IMR-90 (cell line): ENCODE measurements around the gene PTPRK. TPM values are rescaled to one million over a fixed set of nuclear protein-coding genes. Genes with fewer than 3 reads are reported as not detected.
A peak's percentile ranks its signal among the peaks of the same experiment; 100 is the strongest.

Experiments
- ATAC-seq: fragments of 200-7000 bp; cut with Tn5 transposase; 2 replicates; pipeline ENCODE4 v1.9.1; 2020; ENCODE audit warnings: low read depth, mild to moderate bottlenecking, moderate library complexity
- BruUV-seq: library from RNA; stranded (reverse); fragments of 400-500 nt; replicated peaks from 2 replicates; lab custom pipeline; 2021; lab: Mats Ljungman, UMichigan
- CTCF ChIA-PET: fragments of 300-600 bp; formaldehyde crosslinking; extraction: SDS; loops from one replicate; lab custom pipeline; 2021; ENCODE audit warnings: antibody characterized with exemption; lab: Yijun Ruan, JAX
- POLR2A ChIA-PET: fragments of 300-600 bp; sonication (Branson Sonifier 250); formaldehyde crosslinking; loops from one replicate; lab custom pipeline; 2022; ENCODE audit warnings: antibody characterized with exemption; ENCODE audit not compliant: unreplicated experiment; lab: Charles Lee
- DNase-seq: peaks from one replicate; pipeline ENCODE4 v3.0.0; 2013
- H2AFZ ChIP-seq: replicated peaks from 2 replicates; pipeline ENCODE3; 2013; ENCODE audit warnings: low read length, mild to moderate bottlenecking; ENCODE audit not compliant: poor library complexity
- H2AK5ac ChIP-seq: 2 replicates; pipeline ENCODE4 v1.6.1; 2013; ENCODE audit warnings: low read depth, low read length, inconsistent platforms
- H2AK9ac ChIP-seq: replicated peaks from 2 replicates; pipeline ENCODE3; 2013; ENCODE audit warnings: mild to moderate bottlenecking, low read depth, low read length, moderate library complexity; ENCODE audit not compliant: poor library complexity
- H2BK120ac ChIP-seq: 2 replicates; pipeline ENCODE4 v1.6.1; 2013; ENCODE audit warnings: low read depth, low read length, inconsistent platforms
- H2BK15ac ChIP-seq: 3 replicates; pipeline ENCODE4 v1.6.1; 2013; ENCODE audit warnings: low read depth, low read length, inconsistent platforms
- H2BK20ac ChIP-seq: 2 replicates; pipeline ENCODE4 v1.6.1; 2013; ENCODE audit warnings: low read depth, mild to moderate bottlenecking, inconsistent platforms, low read length, moderate library complexity
- H2BK5ac ChIP-seq: 2 replicates; pipeline ENCODE4 v1.6.1; 2013; ENCODE audit warnings: mild to moderate bottlenecking, low read depth, low read length, inconsistent platforms; ENCODE audit not compliant: poor library complexity, severe bottlenecking
- H3K14ac ChIP-seq: replicated peaks from 2 replicates; pipeline ENCODE4 v1.6.1; 2013; ENCODE audit warnings: low read depth, low read length, inconsistent platforms
- H3K18ac ChIP-seq: 2 replicates; pipeline ENCODE4 v1.6.1; 2013; ENCODE audit warnings: low read depth, low read length, control low read depth
- H3K23ac ChIP-seq: 2 replicates; pipeline ENCODE4 v1.6.1; 2013; ENCODE audit warnings: low read depth, low read length, inconsistent platforms
- H3K27ac ChIP-seq: 2 replicates; pipeline ENCODE4 v1.5.1; 2013; ENCODE audit warnings: mild to moderate bottlenecking, control low read depth, low read length; ENCODE audit not compliant: insufficient read depth
- H3K27me3 ChIP-seq: 2 replicates; pipeline ENCODE4 v1.6.1; 2013; ENCODE audit warnings: low read length; ENCODE audit not compliant: control insufficient read depth, insufficient read depth
- H3K36me3 ChIP-seq: 2 replicates; pipeline ENCODE4 v1.6.1; 2013; ENCODE audit warnings: low read length, mixed read lengths; ENCODE audit not compliant: control insufficient read depth, insufficient read depth
- H3K4ac ChIP-seq: 2 replicates; pipeline ENCODE4 v1.6.1; 2013; ENCODE audit warnings: low read depth, low read length, inconsistent platforms
- H3K4me1 ChIP-seq: 2 replicates; pipeline ENCODE4 v1.6.1; 2013; ENCODE audit warnings: low read length, mixed read lengths; ENCODE audit not compliant: control insufficient read depth, insufficient read depth
- H3K4me2 ChIP-seq: 2 replicates; pipeline ENCODE4 v1.6.1; 2013; ENCODE audit warnings: low read depth, mild to moderate bottlenecking, control low read depth, low read length, moderate library complexity
- H3K4me3 ChIP-seq: 2 replicates; pipeline ENCODE4 v1.5.1; 2013; ENCODE audit warnings: low read depth, mild to moderate bottlenecking, control low read depth, low read length, moderate library complexity; ENCODE audit not compliant: insufficient read depth
- H3K56ac ChIP-seq: 2 replicates; pipeline ENCODE4 v1.6.1; 2013; ENCODE audit warnings: low read length, inconsistent platforms; ENCODE audit not compliant: insufficient read depth; ENCODE audit errors: extremely low read depth
- H3K79me1 ChIP-seq, 2 experiments: 2 replicates each; pipeline ENCODE4 v1.6.1; 2013; ENCODE audit warnings: low read length in 2 of 2, inconsistent platforms in 1 of 2, low read depth in 1 of 2
- H3K9ac ChIP-seq: 2 replicates; pipeline ENCODE4 v1.6.1; 2013; ENCODE audit warnings: low read depth, low read length, control low read depth
- H3K9me1 ChIP-seq: 2 replicates; pipeline ENCODE4 v1.6.1; 2013; ENCODE audit warnings: low read length, inconsistent platforms; ENCODE audit not compliant: insufficient read depth
- H3K9me3 ChIP-seq: 2 replicates; pipeline ENCODE4 v1.6.1; 2013; ENCODE audit warnings: low read length; ENCODE audit not compliant: control insufficient read depth, insufficient read depth
- H4K20me1 ChIP-seq: 2 replicates; pipeline ENCODE4 v1.6.1; 2013; ENCODE audit warnings: low read length, inconsistent platforms; ENCODE audit not compliant: insufficient read depth
- H4K5ac ChIP-seq: 2 replicates; pipeline ENCODE4 v1.6.1; 2013; ENCODE audit warnings: mild to moderate bottlenecking, low read depth, low read length, control low read depth
- H4K8ac ChIP-seq, 2 experiments: 2 replicates each; pipeline ENCODE4 v1.6.1; 2013; ENCODE audit warnings: low read depth in 2 of 2, low read length in 2 of 2, control low read depth in 1 of 2, inconsistent platforms in 1 of 2
- H4K91ac ChIP-seq: 2 replicates; pipeline ENCODE4 v1.6.1; 2013; ENCODE audit warnings: low read depth, low read length, inconsistent platforms; ENCODE audit not compliant: insufficient read depth
- CHD1 ChIP-seq: IDR thresholded peaks from 2 replicates; pipeline ENCODE4 v1.6.1; 2012; ENCODE audit warnings: low read depth, low read length, improper control_type of control experiment
- ELK1 ChIP-seq: fragments of 150-350 bp; IDR thresholded peaks from 2 replicates; pipeline ENCODE4 v1.6.1; 2016; ENCODE audit warnings: low read depth, mild to moderate bottlenecking, low read length, moderate library complexity, borderline replicate concordance
- MAFK ChIP-seq: IDR thresholded peaks from 2 replicates; pipeline ENCODE4 v1.6.1; 2012; ENCODE audit warnings: low read depth, low read length, improper control_type of control experiment
- NFE2L2 ChIP-seq: fragments of 150-350 bp; IDR thresholded peaks from 2 replicates; pipeline ENCODE4 v1.6.1; 2016; ENCODE audit warnings: low read depth, mild to moderate bottlenecking, low read length
- POLR2A ChIP-seq: IDR thresholded peaks from 2 replicates; pipeline ENCODE4 v1.6.1; 2012; ENCODE audit warnings: mild to moderate bottlenecking, low read depth, low read length
- RCOR1 ChIP-seq: IDR thresholded peaks from 2 replicates; pipeline ENCODE4 v1.6.1; 2012; ENCODE audit warnings: mild to moderate bottlenecking, low read length, improper control_type of control experiment; ENCODE audit not compliant: insufficient replicate concordance
- RFX5 ChIP-seq: IDR thresholded peaks from 2 replicates; pipeline ENCODE4 v1.8.0; 2012; ENCODE audit warnings: low read depth, mild to moderate bottlenecking, low read length, moderate library complexity
- SMC3 ChIP-seq: fragments of 150-350 bp; IDR thresholded peaks from 2 replicates; pipeline ENCODE4 v1.6.1; 2016; ENCODE audit warnings: low read depth, mild to moderate bottlenecking, antibody characterized with exemption, low read length, moderate library complexity
- WGBS, 2 experiments: methylation state at CpG; one replicate each; pipeline versions ENCODE4 v1.1.5 to v1.1.7; 2013; ENCODE audit warnings: missing lambda C conversion rate in 2 of 2; ENCODE audit not compliant: insufficient read length in 1 of 2; ENCODE audit errors: extremely low coverage in 2 of 2; 5-methylcytosine and 5-hydroxymethylcytosine counted together
- dilution Hi-C: fragments of 300-500 bp; cut with HindIII; formaldehyde crosslinking; loops from one replicate; pipeline ENCODE4 v1.14.3; 2018; ENCODE audit warnings: low sequenced_read_pairs; ENCODE audit not compliant: unreplicated experiment
- in situ Hi-C: fragments of 300-500 bp; cut with MboI; formaldehyde crosslinking; loops from 3 replicates; pipeline ENCODE4 v1.14.3; 2019; ENCODE audit warnings: low sequenced_read_pairs, inconsistent platforms, mixed read lengths
- intact Hi-C: fragments of 100-400 bp; cut with micrococcal nuclease; formaldehyde crosslinking; loops from 2 replicates; pipeline ENCODE4 v1.10.0; 2022
- polyA plus RNA-seq, 3 experiments: library from polyadenylated mRNA; depleted of rRNA; stranded (reverse); fragments of >200 nt; gene quantifications; 2 replicates each; pipeline ENCODE4 v1.2.3, GENCODE V29; 2012; ENCODE audit warnings: low replicate concordance in 1 of 3
- total RNA-seq: library from RNA; depleted of rRNA; stranded (reverse); fragments of >200 nt; gene quantifications from 2 replicates; pipeline ENCODE4 v1.2.3, GENCODE V29; 2012

Gene PTPRK
- total and polyA plus RNA-seq, 2 of the 4 experiments (the other 2 are of a cell fraction): 18.0 to 80.8 TPM

GRCh38 chr6:128112494-128112893 lies 407.9 kb downstream of the PTPRK start:
- Histone ChIP-seq H3K27ac (no peak overlapping the region), H3K9me3 (no peaks in the 10 kb centered on the region), H2BK15ac (no peak overlapping the region), H3K36me3 (no peaks in the 10 kb centered on the region), H3K4me1 (0 out of 2 replicates have a peak, but pooled peaks cover 3% of the 10 kb centered on the region), H2BK120ac (no peak overlapping the region), H2BK5ac (no peak overlapping the region), H3K79me1 (peaks cover 10 to 15% of the 10 kb centered on the region in 2 experiments; a peak in 3 of 4 replicates), H3K4ac (no peak overlapping the region), H2AFZ (no peak overlapping the region), H3K4me3 (peak overlapping the region; percentile 24; the same call in 1 of the 2 replicates), H3K9ac (no peak overlapping the region), H3K23ac (no peak overlapping the region), H3K56ac (no peak overlapping the region), H4K5ac (no peak overlapping the region), H3K27me3 (no peaks in the 10 kb centered on the region), H4K8ac (no peak overlapping the region; a peak in 1 of 4 replicates), H3K9me1 (no peaks in the 10 kb centered on the region; the same call in 1 of the 2 replicates), H3K4me2 (peak overlapping the region; percentile 83), H3K18ac (no peak overlapping the region), H4K91ac (no peak overlapping the region), H2AK5ac (no peak overlapping the region), H2BK20ac (no peak overlapping the region), H4K20me1 (no peaks in the 10 kb centered on the region; the same call in 1 of the 2 replicates), H2AK9ac (no peak overlapping the region), H3K14ac (no peak overlapping the region; the same call in 1 of the 2 replicates)
- intact Hi-C loops: no loop called here
- WGBS, 2 experiments: 0% methylated on average over 1 of the region's 2 CpGs; no CpG with 5 or more reads in 1 of the 2 experiments
- dilution Hi-C loops: no loop called here
- ChIA-PET POLR2A (no interaction called here), CTCF (interaction anchor here (0.6 kb wide), 1 partner anchor 414 kb away, joined by 3 read pairs; no protein-coding TSS in a partner anchor)
- in situ Hi-C loops: no loop called here
- ATAC-seq: peak; percentile 57
- DNase-seq: peak; percentile 10
- TF ChIP-seq CHD1 (no peak), POLR2A (no peak), RCOR1 (no peak), ELK1 (no peak), RFX5 (no peak), SMC3 (no peak), NFE2L2 (no peak), MAFK (no peak)
- no TSS peak for BruUV-seq
